GM19455 (cell line): Measurements from ENCODE around the gene PHF12.
"Not testable (repeated sequence)": the region's sequence is repeated elsewhere in the genome, so short reads cannot be mapped to it uniquely, and the experiment has no call there.

Source experiments
- ATAC-seq: cut with Tn5 transposase; IDR thresholded peaks from one replicate; pipeline ENCODE4 v1.9.1; 2021; ENCODE audit not compliant: unreplicated experiment

The PHF12 gene

DNA sequence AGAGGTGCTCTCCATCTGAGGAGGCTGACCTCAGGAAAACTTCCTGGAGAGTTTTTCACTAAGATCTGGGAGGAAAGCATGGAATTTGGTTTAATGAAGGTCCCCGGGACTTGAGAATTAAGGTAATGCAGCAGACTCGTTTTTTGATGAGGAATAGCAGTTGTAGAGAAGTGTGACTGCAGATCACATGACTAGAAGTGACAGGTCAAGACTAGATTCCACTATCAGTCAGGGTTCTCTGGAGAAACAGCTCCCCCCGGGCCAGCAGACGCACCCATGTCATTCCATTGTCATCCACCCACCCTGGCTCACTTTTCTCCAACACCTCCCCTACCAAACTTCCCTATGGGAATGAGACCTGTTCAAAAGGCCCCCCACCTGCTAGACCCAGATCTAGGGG is 46.5 kb downstream of the PHF12 start:
- ATAC-seq = no peak

DNA sequence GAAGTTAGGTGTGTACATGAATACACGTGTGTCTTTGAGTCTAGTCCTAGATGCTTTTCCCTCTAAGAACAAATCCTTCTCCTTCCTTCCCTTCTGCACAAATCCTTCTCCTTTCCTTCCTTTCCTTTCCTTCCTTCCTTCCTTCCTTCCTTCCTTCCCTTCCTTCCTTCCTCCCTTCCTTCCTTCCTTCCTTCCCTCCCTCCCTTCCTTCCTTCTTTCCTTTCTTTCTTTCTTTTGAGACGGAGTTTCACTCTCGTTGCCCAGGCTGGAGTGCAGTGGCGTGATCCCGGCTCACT is 47.8 kb downstream of the PHF12 start:
- ATAC-seq = not testable (repeated sequence)

DNA sequence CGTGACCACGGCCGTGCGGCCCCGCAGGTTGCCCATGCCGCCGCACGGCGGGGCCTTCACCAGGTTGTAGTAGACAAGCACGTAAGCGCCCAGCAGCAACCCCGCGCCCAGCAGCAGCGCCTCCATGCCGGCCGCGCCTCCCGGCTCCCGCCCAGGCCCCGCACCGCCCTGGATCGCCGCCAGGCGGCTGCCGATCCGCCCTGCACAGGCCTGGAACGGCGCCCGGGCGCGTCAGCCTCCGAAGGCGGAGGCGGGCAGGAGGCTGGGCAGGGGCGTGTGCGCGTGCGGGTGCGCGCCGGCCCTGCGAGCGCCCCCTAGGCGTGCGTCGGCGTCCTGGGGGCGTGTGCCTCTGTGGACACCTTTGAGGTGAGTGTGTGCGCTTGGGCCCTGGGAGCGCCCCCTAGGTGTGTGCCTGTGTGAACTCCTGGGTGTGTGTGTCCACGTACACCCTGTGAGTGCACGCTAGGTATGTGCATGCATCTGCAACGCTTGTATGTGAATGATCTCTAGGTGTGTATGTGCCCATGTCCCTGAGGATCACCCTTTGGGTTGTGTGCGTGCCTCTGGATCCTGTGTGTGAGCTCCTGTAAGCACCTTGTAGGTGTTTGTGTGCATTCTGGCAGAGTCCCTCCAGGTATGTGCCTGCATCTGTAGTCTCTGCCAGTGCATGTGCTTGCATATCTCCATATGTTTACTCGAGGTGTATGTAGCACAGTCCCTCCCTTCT is 48.3 kb downstream of the PHF12 start, which contains the start of gene DHRS13:
Gene DHRS13, minus strand, starts transcription at position 261 of the 727 bp plus-strand sequence. Its CDS starts 135 bp downstream, at position 126.
- peak; percentile 92 for ATAC-seq

DNA sequence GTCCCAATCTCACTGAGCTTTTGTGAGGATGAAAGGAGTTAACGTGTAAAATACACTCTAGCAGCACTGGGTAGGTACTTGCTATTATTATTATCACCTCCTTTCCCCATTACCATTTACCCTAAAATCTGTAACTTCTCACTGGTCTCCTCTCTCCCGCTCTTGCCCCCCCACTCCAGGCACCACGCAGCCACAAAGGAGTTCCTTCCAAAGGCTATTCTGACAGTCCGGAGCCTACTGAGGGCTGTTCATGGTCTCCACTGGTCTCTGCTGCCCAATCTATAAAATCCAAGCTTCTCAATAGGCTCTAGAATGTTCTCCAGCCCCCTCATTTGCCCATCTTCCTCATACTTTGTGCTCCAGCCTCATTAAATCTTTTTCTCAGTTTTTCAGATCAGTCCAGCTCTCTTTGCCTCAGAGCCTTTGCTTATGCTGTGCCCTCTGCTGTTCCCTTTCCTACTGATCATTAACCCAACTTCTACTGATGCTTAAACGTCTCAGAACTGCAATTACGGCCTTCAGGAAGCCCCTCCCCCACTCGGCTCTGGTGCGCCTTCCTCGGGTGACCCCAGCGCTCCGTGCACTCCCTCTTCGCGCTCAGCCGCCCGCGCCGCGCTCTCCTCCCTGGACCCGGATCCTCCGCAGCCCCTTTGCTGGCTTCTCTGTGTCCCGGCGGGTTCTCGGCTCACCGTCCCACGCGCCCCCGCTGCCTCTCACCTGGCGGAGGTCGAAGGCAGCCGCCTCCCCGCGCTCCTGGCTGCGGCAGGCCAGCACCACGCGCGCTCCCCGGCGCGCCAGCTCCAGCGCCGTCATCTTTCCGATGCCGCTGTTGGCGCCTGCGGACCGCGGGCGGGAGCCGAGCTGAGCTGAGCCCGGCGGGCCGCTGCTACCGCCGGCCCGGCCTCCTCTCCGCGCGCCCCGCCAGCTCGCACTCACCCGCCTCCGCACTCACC is 49.2 kb downstream of the PHF12 start:
- ATAC-seq = peak; percentile 29

DNA sequence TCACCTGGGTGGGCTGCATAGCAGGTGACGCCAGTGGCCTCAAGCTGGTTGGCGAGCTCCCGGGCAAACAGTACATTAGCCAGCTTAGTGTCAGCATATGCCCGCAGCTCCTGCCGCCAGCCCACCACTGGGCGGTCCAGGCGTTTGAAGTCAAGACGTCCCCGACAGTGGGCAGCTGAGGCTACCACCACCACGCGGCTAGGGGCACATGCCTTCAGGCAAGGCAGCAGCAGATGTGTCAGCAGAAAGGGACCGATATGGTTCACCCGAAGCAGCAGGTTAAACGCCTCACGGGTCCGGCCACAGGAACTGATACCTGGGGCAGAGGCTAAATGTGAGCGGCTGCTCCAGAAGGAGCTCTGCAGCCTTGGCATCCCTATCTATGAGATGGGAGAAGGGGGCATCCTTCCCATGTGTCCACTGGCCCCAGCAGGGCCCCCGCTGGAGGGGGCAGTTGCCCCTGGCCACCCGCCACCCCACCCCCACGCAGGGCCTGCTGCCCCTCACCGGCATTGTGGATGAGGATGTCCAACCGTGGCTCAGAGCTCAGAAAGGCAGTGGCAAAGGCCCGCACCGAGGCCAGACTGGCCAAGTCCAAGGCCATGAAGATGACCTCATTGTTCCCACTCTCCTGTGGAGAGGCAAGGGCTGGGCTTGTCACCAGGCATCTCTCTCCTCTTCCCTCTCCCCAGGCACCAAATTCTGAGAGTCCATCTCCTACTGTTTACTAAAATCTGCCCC is 50.2 kb downstream of the PHF12 start:
- no peak for ATAC-seq

DNA sequence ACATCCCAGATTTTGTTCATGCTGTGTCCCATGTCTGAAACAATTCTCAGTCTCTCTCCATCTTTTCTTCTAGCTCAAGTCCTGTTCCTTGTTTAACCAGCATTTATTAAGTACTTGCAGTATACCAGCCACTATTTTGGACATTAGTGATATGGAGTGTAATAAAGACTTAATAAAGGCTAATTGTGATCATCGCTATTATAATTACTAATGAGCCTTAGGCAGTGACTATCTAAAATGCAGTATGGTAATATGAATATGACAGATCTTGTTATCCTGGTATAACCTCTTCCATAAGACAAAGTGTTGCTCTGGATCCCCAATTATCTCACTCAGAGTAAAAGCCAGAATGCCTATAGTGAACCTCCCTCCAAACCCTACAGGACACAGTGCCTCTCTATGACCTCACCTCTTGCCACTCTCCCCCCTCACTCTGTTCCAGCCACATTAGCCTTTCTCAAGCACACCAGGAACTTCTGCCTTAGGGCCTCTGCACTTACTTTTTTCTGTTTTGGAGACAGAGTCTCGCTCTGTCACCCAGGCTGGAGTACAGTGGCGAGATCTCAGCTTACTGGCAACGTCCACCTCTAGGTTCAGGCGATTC is 52.0 kb downstream of the PHF12 start:
- ATAC-seq = no peak

DNA sequence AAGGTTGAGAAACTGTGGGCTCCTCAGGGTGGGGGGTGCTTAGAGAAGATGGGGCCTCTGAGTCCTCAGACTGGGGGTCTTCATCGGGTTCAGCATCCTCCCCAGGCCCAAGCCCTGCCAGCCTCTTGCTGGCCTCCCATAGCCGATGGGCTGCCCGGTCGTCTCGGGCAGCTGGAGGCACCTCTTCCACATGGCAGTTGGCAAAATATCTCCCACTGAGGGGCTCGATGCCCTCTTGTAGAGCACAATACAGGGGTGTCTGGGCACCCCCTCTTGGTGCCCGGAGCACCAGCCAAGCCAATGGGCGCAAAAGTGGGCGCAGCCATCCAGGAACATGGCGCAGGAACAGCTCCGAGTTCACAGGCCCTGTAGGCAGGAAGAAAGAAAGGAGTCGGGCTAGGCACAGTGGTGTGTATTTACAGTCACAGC is 52.8 kb downstream of the PHF12 start:
- no peak for ATAC-seq

DNA sequence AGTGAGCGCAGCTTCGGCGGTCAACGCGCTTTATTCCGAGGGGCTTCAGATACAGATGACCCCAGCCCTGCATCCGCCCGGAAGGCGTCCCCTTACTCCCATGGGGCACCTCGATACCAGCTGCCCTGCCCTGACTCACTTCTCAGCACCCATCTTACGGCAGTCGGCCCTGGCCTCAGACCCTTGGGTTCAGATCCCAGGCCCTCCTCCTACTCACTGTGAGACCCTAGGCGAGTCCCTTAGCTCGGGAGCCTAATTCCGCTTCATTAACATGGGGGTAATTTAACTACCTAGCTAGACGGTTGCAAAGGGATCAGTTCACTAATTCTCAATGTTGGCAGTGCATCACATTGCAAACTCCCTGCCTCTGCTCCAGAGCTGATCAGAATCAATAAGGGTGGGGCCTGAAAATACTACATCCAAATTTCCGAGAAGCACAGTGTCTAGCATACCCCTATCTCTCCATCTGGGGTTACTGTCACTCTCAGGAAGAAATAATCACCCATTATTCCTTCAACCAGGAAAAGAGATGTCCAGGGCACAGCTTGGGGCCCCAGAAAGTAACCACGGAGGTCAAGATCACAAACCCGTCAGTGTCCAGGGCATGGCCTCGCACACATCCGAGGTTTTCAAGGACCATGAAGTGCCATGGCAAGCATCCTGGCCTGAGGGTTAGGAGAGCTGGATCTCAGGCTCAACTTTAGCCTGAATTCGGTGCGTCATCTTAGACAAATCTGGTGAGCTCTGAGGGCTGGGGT is 53.4 kb downstream of the PHF12 start:
- no peak for ATAC-seq

DNA sequence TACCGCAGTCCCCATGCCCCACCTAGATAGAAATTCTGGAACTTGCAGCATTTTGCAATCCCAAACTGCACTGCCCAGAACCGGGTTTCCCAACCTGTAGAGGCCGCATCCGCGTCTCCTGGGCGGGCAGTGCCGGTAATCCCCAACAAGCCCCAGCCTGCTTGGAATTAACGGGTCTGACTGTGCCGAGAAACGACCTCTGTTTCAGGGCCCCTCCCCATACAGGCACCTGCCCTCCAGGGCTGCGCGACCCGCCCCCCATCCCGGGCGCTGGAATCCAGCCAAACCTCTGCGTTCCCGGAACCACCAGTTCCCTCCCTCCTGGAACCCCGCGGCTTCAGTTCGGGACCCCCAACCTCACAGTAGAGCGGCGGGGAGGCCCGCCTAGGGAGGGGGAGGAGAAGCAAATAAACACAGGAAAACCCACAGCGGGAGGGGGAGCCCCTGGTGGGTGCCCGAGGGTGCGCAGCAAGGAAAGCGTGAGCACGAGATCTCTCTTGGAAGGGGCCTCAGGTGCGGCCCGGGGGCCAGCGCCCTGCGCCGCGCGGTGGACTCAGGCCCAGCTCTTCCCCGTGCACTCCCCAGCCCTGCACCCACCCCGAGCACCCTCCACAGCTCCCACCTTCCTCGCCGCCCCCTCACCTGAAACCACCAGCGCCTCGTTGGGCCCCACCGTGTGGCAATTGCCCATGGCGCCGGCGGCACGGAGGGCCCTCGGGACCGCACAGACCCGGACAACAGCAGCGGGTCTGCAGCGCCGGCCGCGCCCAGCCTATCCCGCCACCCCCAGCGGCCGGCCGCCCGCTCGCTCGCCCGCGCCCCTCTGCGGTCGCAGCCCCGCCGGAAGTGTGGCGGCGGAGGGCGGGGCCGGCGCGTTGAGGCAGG is 54.2 kb downstream of the PHF12 start, which contains the start of gene FLOT2:
Gene FLOT2, minus strand, starts transcription at position 850 of the 885 bp plus-strand sequence. Its CDS starts 159 bp downstream, at position 691.
- ATAC-seq = no peak

DNA sequence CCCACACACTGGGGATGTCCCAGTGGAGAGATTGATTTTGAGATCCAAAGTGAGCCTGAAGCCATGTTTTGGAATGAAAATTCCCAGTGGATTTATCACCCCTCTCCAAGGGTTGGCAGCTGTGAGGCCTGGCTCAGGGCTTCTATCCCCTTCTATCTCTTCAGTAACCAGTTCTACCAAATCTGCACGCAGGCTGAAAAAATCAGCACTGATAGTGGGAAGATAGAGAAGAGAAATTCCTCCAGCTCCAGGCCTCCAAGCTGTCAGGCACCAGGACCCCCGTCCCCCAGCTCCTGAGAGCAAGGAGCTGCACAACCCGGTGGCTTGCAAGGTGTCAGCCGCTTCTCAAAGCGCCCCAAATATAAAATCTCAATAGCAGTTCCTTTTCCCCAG is 54.8 kb downstream of the PHF12 start:
- no peak for ATAC-seq

DNA sequence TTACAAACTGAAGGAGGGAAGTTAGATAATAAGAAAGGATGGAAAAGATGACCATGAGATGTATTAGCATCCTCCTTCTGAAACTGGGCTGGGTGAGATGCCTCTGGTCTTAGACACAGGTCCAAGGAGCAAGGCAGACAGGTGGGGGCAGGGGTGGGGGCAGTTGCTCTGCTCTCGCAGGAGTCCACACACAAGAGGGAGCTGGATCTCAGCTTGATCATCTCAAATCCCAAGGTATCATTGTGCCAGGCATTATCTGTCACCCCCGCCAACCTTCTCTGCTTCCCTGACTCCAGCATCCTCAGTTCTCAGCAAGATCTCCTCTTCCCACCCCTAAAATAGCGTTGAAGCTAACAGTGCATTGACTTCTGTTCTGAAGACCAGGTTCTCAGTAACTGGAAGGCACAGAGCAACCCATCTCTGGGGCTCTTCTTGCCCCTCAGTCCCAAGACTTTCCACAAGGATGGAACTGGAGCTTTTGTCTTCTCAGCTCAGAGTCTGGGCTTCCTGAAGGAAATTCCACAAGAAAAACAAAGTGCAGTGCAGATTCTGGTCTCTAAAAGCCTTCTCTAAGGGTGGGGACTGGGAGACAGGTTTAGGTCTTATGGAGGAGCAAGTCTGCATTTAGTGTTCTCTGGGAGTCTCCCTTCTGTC is 55.4 kb downstream of the PHF12 start:
- no peak for ATAC-seq

DNA sequence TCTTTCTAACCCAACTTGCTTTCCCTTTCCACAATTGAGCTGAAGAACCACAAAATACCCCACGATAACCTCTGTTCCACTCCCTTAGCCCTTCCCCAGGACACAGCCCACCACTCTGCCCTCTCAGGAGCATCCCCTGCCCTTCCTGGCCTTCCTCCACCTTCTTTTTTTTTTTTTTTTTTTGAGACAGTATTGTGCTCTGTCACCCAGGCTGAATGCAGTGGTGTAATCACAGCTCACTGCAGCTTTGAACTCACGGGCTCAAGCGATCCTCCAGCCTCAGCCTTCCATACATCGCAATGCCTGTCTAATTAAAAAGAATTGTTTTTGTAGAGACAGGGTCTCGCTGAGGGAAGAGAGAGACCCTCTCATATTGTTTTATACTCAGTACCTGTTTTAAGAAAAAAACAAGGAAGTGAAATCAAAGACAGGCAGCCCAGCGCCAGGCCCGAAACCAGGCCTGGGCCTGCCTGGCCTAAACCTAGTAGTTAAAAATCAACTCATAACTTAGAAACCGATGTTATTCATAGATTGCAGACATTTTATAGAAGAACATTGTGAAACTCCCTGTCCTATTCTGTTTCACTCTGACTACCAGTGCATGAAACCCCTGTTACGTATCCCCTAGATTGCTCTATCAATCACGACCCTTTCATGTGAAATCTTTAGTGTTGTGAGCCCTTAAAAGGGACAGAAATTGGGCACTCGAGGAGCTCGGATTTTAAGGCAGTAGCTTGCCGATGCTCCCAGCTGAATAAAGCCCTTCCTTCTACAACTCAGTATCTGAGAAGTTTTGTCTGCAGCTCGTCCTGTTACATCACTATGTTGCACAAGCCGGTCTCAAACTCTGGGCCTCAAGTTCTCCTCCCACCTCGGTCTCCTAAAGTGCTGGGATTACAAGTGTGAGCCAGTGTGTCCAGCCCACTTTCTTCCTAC is 57.8 kb downstream of the PHF12 start:
- ATAC-seq = not testable (repeated sequence)

DNA sequence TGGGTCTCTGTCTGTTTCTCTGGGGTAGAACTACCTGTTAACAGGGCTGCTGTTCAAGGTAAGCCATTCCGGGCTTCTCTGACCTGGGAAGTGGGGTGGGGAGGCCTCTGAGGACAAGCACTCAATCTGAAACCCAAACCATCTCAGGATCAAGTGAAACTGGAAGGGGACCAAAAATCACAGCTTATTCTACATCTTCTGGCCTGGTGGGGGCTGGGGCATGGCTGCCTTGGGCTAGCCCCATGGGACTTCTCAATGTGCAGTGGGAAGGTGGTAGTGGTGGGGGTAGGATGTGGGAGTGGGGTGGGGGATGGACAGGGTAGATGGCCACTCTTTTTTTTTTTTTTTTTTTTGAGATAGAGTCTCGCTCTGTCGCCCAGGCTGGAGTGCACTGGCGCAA is 59.3 kb downstream of the PHF12 start:
- no peak for ATAC-seq

DNA sequence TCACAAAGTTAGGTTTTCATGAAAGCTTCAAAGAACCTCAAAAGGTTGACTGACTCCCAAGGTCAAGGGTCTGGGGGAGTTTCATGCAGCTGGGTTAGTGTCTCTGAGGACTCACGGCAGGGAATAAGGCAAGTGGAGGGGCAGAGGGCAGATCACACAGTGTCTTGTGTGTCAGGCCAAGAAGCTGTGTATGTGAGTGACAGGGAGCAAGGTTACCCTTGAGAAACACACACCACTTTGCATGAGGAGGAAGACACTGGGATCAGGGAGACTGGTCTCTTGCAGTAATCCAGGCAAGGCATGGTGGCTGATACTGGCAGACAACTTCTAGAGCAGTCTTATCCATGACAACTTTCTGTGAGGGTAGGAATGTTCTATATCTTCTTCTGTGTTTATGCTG is 60.1 kb downstream of the PHF12 start:
- ATAC-seq = no peak

DNA sequence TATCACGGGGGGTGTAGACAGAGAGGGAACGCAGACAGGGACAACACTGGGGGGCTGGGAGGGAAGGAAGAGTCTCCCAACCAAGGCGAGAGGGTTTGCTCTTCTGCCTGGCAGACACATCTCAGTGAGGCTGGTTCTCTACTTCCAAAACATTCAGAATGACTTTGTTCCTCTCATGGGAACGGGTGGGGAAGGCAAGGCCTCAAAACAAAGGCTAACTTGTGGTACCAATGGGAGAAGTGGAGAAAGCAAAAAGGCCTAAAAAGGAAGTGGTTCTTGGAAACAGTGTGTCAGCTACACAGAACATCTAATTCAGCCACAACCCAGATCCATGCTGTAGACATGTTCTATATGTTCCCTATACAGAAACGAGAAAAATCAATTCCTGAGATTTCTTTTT is 61.3 kb downstream of the PHF12 start:
- ATAC-seq = no peak

DNA sequence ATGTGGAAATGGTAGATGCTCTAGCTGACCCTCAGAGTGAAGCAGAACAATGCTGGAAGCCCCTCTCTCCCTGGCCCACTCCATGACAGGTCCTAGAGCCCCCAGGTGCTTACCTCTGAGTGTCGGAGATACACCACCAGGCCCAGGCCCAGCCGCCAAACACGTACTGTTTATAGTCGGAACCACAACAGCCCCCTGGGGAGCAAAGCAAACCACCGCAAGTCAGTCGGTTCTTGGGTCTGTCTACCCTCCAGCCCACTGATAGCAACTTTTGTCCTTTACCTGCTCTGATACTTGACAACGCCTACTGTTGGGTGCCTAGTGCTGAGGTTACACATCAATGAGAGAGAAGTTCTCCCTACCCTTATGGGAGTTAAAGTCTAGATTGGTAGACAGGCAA is 62.5 kb downstream of the PHF12 start:
- ATAC-seq = no peak

DNA sequence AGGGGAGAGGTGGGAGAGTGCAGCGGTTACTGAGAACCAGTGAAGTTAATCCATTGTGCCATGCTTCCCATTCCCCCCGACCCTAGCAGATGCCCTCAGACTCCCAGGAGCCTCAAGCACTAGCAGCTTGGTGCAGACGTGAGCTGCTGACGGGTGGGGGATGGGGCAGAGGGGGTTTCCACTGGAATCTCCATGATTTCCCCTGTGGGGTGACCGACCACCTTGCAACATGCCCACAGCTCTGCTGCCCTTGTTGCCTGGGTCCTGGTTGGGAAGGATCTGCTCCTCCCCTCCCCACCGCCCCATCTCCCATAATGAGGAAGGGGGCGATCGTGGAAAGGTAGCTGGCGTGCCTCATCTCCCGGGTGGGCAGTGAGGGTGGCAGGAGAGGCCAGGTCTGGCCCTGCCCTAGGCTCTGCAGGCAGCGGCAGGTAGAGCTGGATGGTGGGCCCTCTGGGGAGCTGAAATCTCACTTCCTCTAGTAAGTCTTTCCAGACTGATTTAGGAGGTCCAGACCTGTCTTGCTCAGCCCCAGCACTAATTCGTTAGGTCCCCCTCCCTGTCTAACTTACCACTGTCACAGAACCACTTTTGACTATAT is 63.3 kb downstream of the PHF12 start:
- no peak for ATAC-seq
